DOHH2 (cell line): ENCODE results near the gene MMS22L.

ENCODE experiments used
- CTCF ChIP-seq: fragments of 200-600 bp; sonication (generic); IDR thresholded peaks from one replicate; pipeline ENCODE4 v1.5.1; 2014; ENCODE audit warnings: antibody characterized with exemption, mild to moderate bottlenecking, low read depth, low read length; ENCODE audit not compliant: poor library complexity, severe bottlenecking
- EZH2phosphoT487 ChIP-seq: fragments of 200-600 bp; sonication (generic); IDR thresholded peaks from 2 replicates; pipeline ENCODE4 v1.6.1; 2017; ENCODE audit warnings: borderline replicate concordance, mild to moderate bottlenecking, antibody characterized with exemption, low read length, moderate library complexity, mixed read lengths

GRCh38 chr6:97100696-97101095 lies 182.3 kb downstream of the MMS22L start:
- TF ChIP-seq CTCF (no peak), EZH2phosphoT487 (no peak)
